GOT3 (cell line): ENCODE data around the gene IHH.

ENCODE experiments used
- DNase-seq: peaks from one replicate; lab custom pipeline; 2025; ENCODE audit warnings: mixed read lengths; lab: John Stamatoyannopoulos, UW

Gene IHH

GRCh38 chr2:219020604-219021365, 39.9 kb downstream of the IHH start:
- DNase-seq = no peak

GRCh38 chr2:219019436-219019835, 41.3 kb downstream of the IHH start:
- no peak for DNase-seq

- no peak for DNase-seq
Measured at GRCh38 chr2:219018726-219019125, 42.0 kb downstream of the IHH start.

GRCh38 chr2:219018286-219018685, 42.4 kb downstream of the IHH start:
- no peak for DNase-seq

- DNase-seq = no peak
Measured at GRCh38 chr2:219017201-219017931, 43.4 kb downstream of the IHH start.

GRCh38 chr2:219016721-219017120, 44.0 kb downstream of the IHH start:
- no peak for DNase-seq

DNA sequence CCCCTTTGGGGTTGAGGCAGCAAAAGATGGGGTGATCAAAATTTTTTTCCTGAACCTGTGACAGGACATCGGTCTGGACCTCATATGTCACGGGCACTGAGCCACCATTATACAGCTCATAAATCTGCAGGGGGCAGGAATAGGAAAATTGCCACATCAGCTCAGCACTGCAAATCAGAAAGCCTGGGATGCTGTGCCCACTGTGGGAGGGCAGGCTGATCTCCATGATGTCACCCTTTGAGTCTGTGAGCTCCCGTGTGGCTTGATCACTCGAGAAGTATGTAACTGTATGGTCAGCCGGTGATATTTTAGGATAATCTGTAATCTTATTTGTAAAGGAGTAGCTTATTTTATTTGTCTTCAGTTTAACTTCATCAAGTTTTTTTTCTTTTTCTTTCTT, 49.8 kb downstream of the IHH start:
- DNase-seq = no peak

DNA sequence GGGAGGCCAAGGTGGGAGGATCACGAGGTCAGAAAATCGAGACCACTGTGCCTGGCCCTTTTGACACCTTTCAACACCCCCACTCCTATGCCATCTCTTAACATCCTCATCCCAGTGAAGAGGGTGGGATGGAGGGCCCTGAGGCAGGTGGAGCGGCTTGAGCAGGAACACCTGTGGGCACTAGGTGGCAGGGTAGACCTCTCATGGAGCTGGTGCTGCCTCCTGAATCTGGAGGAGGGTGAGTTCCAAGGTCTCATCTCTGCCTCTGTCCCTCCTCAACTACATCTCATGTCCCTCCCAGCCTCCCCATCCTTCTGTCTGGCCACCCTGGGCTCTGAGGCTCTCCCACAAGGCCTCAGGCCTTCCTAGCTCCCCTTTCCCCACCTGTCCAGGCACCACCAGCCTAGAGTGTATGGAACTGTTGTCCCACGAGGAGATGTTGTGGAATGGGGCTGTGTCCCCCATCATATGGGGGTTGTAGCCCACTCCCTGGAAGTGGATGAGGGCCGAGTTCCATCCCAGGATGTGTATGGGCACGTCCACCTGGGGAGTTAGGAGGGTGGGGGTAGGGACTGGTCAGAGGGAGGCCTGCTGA, 50.5 kb downstream of the IHH start:
- DNase-seq = no peak

GRCh38 chr2:219009294-219009693, 51.4 kb downstream of the IHH start:
- DNase-seq = no peak
